Measurements from ENCODE around the gene ASB7. TPM values are rescaled to one million over a fixed set of nuclear protein-coding genes. Genes with fewer than 3 reads are reported as not detected.
A peak's percentile ranks its signal among the peaks of the same experiment; 100 is the strongest.

The ASB7 gene
- total RNA-seq, 1 donor from 2014 or later = 7.9 TPM

- DNase-seq (ENCODE audit: low read depth) = peak; percentile 53
- peak; percentile 82 for TF ChIP-seq CTCF (conservative IDR thresholded peaks at IDR 0.05; ENCODE audit: low read depth, low read length)
- H3K4me3 ChIP-seq (ENCODE audit: low read depth, low read length) = no peak overlapping the region
Observed at GRCh38 chr15:100627789-100628395, 25.5 kb downstream of the ASB7 start.

- DNase-seq (ENCODE audit: low read depth) = no peak
- no peak for TF ChIP-seq CTCF (conservative IDR thresholded peaks at IDR 0.05; ENCODE audit: low read depth, low read length)
- no peak overlapping the region for H3K4me3 ChIP-seq (ENCODE audit: low read depth, low read length)
Observed at GRCh38 chr15:100628746-100629145, 26.4 kb downstream of the ASB7 start.

- no peak for TF ChIP-seq CTCF (conservative IDR thresholded peaks at IDR 0.05; ENCODE audit: low read depth, low read length)
- no peak overlapping the region for H3K4me3 ChIP-seq (ENCODE audit: low read depth, low read length)
- DNase-seq (ENCODE audit: low read depth) = no peak
Observed at GRCh38 chr15:100631831-100632230, 29.4 kb downstream of the ASB7 start.

- no peak for DNase-seq (ENCODE audit: low read depth)
- no peak for TF ChIP-seq CTCF (conservative IDR thresholded peaks at IDR 0.05; ENCODE audit: low read depth, low read length)
- H3K4me3 ChIP-seq (ENCODE audit: low read depth, low read length) = no peak overlapping the region
Observed at GRCh38 chr15:100633763-100634075, 31.3 kb downstream of the ASB7 start.

GRCh38 chr15:100635406-100636071, 33.1 kb downstream of the ASB7 start:
- DNase-seq (ENCODE audit: low read depth) = no peak
- no peak overlapping the region for H3K4me3 ChIP-seq (ENCODE audit: low read depth, low read length)
- no peak for TF ChIP-seq CTCF (conservative IDR thresholded peaks at IDR 0.05; ENCODE audit: low read depth, low read length)

GRCh38 chr15:100638177-100638730, 35.9 kb downstream of the ASB7 start:
- TF ChIP-seq CTCF (conservative IDR thresholded peaks at IDR 0.05; ENCODE audit: low read depth, low read length) = no peak
- no peak for DNase-seq (ENCODE audit: low read depth)

More at GRCh38 chr15:100638177-100638730, 35.9 kb downstream of the ASB7 start:
- no peak overlapping the region for H3K4me3 ChIP-seq (ENCODE audit: low read depth, low read length)

Measured in epithelial cell of proximal tubule (primary cell).